RWPE1 (cell line): ENCODE results near the gene CDC7.

Experiments used
- CTCF ChIA-PET: fragments of 350-600 bp; sonication (Branson Sonifier 250); formaldehyde crosslinking; extraction: SDS; loops from one replicate; lab custom pipeline; 2021; lab: Yijun Ruan, JAX
- POLR2A ChIA-PET: fragments of 400-600 bp; formaldehyde crosslinking; extraction: SDS; loops from one replicate; lab custom pipeline; 2020; ENCODE audit warnings: antibody characterized with exemption; ENCODE audit not compliant: low non-redundant PET; lab: Yijun Ruan, JAX
- DNase-seq: peaks from one replicate; pipeline ENCODE4 v3.0.0; 2012; ENCODE audit warnings: low spot score
- H3K27ac ChIP-seq: fragments of 450-650 bp; 2 replicates; pipeline ENCODE4 v1.5.1; 2017
- CTCF ChIP-seq: fragments of 450-650 bp; conservative IDR thresholded peaks from 2 replicates; pipeline ENCODE4 v1.5.1; 2017; ENCODE audit warnings: low read depth, mild to moderate bottlenecking

Gene CDC7

GRCh38 chr1:91501971-91502671, 1.5 kb downstream of the CDC7 start:
- no peak overlapping the region for H3K27ac ChIP-seq
- POLR2A ChIA-PET, result no interaction called here
- no peak for DNase-seq

GRCh38 chr1:91502672-91503184, 2.1 kb downstream of the CDC7 start:
- no peak overlapping the region for H3K27ac ChIP-seq
- ChIA-PET CTCF (interaction anchor here (0.6 to 1.0 kb wide), 2 partner anchors 398 to 487 kb away, joined by 3 read pairs; no protein-coding TSS in a partner anchor), POLR2A (no interaction called here)
- no peak for TF ChIP-seq CTCF
- no peak for DNase-seq

More at GRCh38 chr1:91501971-91502671, 1.5 kb downstream of the CDC7 start:
- CTCF ChIA-PET, result interaction anchor here (0.5 to 1.2 kb wide), 6 partner anchors 10 to 579 kb away, joined by 3 to 15 read pairs (median 4); no protein-coding TSS in a partner anchor
- TF ChIP-seq CTCF, result no peak

- no peak for TF ChIP-seq CTCF
- DNase-seq, result no peak
- H3K27ac ChIP-seq, result no peak overlapping the region
- ChIA-PET POLR2A (no interaction called here), CTCF (no interaction called here)
Observed at GRCh38 chr1:91503332-91503900, 2.8 kb downstream of the CDC7 start.

- ChIA-PET CTCF (interaction anchor here (0.5 kb wide), 1 partner anchor 62 kb away, joined by 4 read pairs; no protein-coding TSS in a partner anchor), POLR2A (no interaction called here)
- no peak for DNase-seq
- no peak for TF ChIP-seq CTCF
- no peak overlapping the region for H3K27ac ChIP-seq
Observed at GRCh38 chr1:91503975-91504530, 3.4 kb downstream of the CDC7 start.

- no peak overlapping the region for H3K27ac ChIP-seq
- no peak for TF ChIP-seq CTCF
- no peak for DNase-seq
- ChIA-PET CTCF (interaction anchor here (1.1 kb wide), 1 partner anchor 10 kb away, joined by 3 read pairs; no protein-coding TSS in a partner anchor), POLR2A (no interaction called here)
Observed at GRCh38 chr1:91505086-91505485, 4.4 kb downstream of the CDC7 start.

GRCh38 chr1:91506071-91506470, 5.4 kb downstream of the CDC7 start:
- no peak for DNase-seq
- CTCF ChIA-PET, result interaction anchor here (0.7 to 1.1 kb wide), 2 partner anchors 9 to 168 kb away, joined by 3 to 4 read pairs; no protein-coding TSS in a partner anchor
- H3K27ac ChIP-seq, result no peak overlapping the region
- TF ChIP-seq CTCF, result no peak
- POLR2A ChIA-PET, result no interaction called here
